CD14-positive monocyte (primary cell): Measurements from ENCODE around the gene RNASE13. TPM values are rescaled to one million over a fixed set of nuclear protein-coding genes. Genes with fewer than 3 reads are reported as not detected.

Source experiments
- DNase-seq, 3 donors: peaks; one replicate each; pipeline ENCODE4 v3.0.0-alpha.2; 2011 to 2022
- H2AFZ ChIP-seq: 2 replicates; pipeline ENCODE4 v1.6.0; 2012; ENCODE audit warnings: mild to moderate bottlenecking, low read depth, low read length, inconsistent platforms; ENCODE audit not compliant: insufficient read depth, poor library complexity, severe bottlenecking
- H3K27ac ChIP-seq, 2 donors: 1 replicate in 1 of 2; 2 replicates in 1 of 2; pipeline ENCODE4 v1.5.1; 2012 to 2013; ENCODE audit warnings: low read length in 2 of 2, control low read depth in 1 of 2, inconsistent platforms in 1 of 2, low read depth in 1 of 2, mild to moderate bottlenecking in 1 of 2
- H3K27me3 ChIP-seq, 2 donors: one replicate each; pipeline versions ENCODE4 v1.6.0 to v1.6.1; 2011 to 2013; ENCODE audit warnings: low read length in 2 of 2; ENCODE audit not compliant: control insufficient read depth in 2 of 2, insufficient read depth in 2 of 2
- H3K36me3 ChIP-seq, 2 donors: replicated peaks in 1 of 2; 1 replicate in 1 of 2; 2 replicates in 1 of 2; pipeline versions ENCODE4 v1.5.1 to v1.6.1; 2012 to 2013; ENCODE audit warnings: low read length in 2 of 2, control low read depth in 1 of 2, inconsistent platforms in 1 of 2, mild to moderate bottlenecking in 1 of 2; ENCODE audit not compliant: insufficient read depth in 2 of 2, control insufficient read depth in 1 of 2
- H3K4me1 ChIP-seq, 2 donors: 1 replicate in 1 of 2; 2 replicates in 1 of 2; pipeline versions ENCODE4 v1.5.1 to v1.6.1; 2012 to 2013; ENCODE audit warnings: low read length in 2 of 2, control low read depth in 1 of 2, inconsistent platforms in 1 of 2, mild to moderate bottlenecking in 1 of 2, moderate library complexity in 1 of 2; ENCODE audit not compliant: insufficient read depth in 2 of 2, control insufficient read depth in 1 of 2
- H3K4me2 ChIP-seq: replicated peaks from 2 replicates; pipeline ENCODE3; 2012; ENCODE audit warnings: low read length, moderate library complexity, mild to moderate bottlenecking; ENCODE audit not compliant: poor library complexity, severe bottlenecking; ENCODE audit errors: extremely low read depth
- H3K4me3 ChIP-seq, 3 experiments: fragments of 200-600 bp in 1 of 3; sonication (generic) in 1 of 3; replicated peaks in 1 of 3; 1 replicate in 2 of 3; 2 replicates in 1 of 3; pipeline ENCODE4 v1.5.1; 2011 to 2013; ENCODE audit warnings: low read length in 3 of 3, mild to moderate bottlenecking in 3 of 3, control low read depth in 2 of 3, low read depth in 2 of 3, inconsistent platforms in 1 of 3, moderate library complexity in 1 of 3
- H3K79me2 ChIP-seq: 2 replicates; pipeline ENCODE4 v1.6.0; 2012; ENCODE audit warnings: mild to moderate bottlenecking, control low read depth, inconsistent platforms, low read length, moderate library complexity; ENCODE audit not compliant: insufficient read depth
- H3K9ac ChIP-seq: 2 replicates; pipeline ENCODE4 v1.6.0; 2017; ENCODE audit warnings: low read length, mild to moderate bottlenecking; ENCODE audit not compliant: insufficient read depth, poor library complexity, severe bottlenecking
- H3K9me3 ChIP-seq, 2 donors: replicated peaks in 1 of 2; 1 replicate in 1 of 2; 2 replicates in 1 of 2; pipeline versions ENCODE4 v1.5.1 to v1.6.1; 2012 to 2013; ENCODE audit warnings: low read length in 2 of 2, control low read depth in 1 of 2; ENCODE audit not compliant: control insufficient read depth in 1 of 2, insufficient read depth in 1 of 2
- H4K20me1 ChIP-seq: 2 replicates; pipeline ENCODE4 v1.6.0; 2012; ENCODE audit warnings: mild to moderate bottlenecking, low read length, control low read depth, moderate library complexity; ENCODE audit not compliant: insufficient read depth
- H3K27ac Mint-ChIP-seq, 7 donors: one replicate each; pipeline ENCODE4 v1.8.0; 2020; ENCODE audit warnings: mild to moderate bottlenecking in 7 of 7, mixed read lengths in 7 of 7, moderate library complexity in 6 of 7, inconsistent platforms in 2 of 7
- H3K27me3 Mint-ChIP-seq, 3 donors: one replicate each; pipeline ENCODE4 v1.8.0; 2021 to 2022; ENCODE audit warnings: low read depth in 3 of 3, mild to moderate bottlenecking in 3 of 3, mixed read lengths in 3 of 3, moderate library complexity in 3 of 3, inconsistent platforms in 1 of 3
- H3K36me3 Mint-ChIP-seq, 2 donors: one replicate each; pipeline ENCODE4 v1.8.0; 2020; ENCODE audit warnings: mixed read lengths in 2 of 2, inconsistent platforms in 1 of 2, mild to moderate bottlenecking in 1 of 2
- H3K4me1 Mint-ChIP-seq: one replicate; pipeline ENCODE4 v1.8.0; 2020; ENCODE audit warnings: mild to moderate bottlenecking, mixed read lengths
- H3K4me3 Mint-ChIP-seq, 2 donors: one replicate each; pipeline ENCODE4 v1.8.0; 2020; ENCODE audit warnings: mild to moderate bottlenecking in 2 of 2, mixed read lengths in 2 of 2, moderate library complexity in 1 of 2
- H3K9me3 Mint-ChIP-seq, 7 donors: one replicate each; pipeline ENCODE4 v1.8.0; 2020 to 2022; ENCODE audit warnings: mixed read lengths in 7 of 7, mild to moderate bottlenecking in 6 of 7, moderate library complexity in 6 of 7, inconsistent platforms in 2 of 7
- CTCF ChIP-seq: fragments of 200-600 bp; IDR thresholded peaks from one replicate; pipeline ENCODE4 v1.8.0; 2022; ENCODE audit warnings: antibody characterized with exemption, mild to moderate bottlenecking
- WGBS: methylation state at CpG from one replicate; pipeline ENCODE4 v1.1.5; 2013; ENCODE audit warnings: missing lambda C conversion rate; ENCODE audit not compliant: insufficient coverage; 5-methylcytosine and 5-hydroxymethylcytosine counted together
- intact Hi-C, 2 donors: fragments of 100-400 bp; cut with micrococcal nuclease; formaldehyde crosslinking; loops; one replicate each; pipeline versions ENCODE4 v1.15.0 to v1.15.1; 2023
- polyA plus RNA-seq, 3 donors: library from polyadenylated mRNA; depleted of rRNA in 1 of 3; unstranded in 2 of 3; stranded (reverse) in 1 of 3; fragments of 300-500 nt in 2 of 3; fragments of >200 nt in 1 of 3; fragmentation: Illumina TruSeq in 2 of 3; gene quantifications; 1 replicate in 2 of 3; 2 replicates in 1 of 3; pipeline ENCODE4 v1.2.3, GENCODE V29; 2012 to 2021

The RNASE13 gene
- polyA plus RNA-seq, 3 donors, result 0.39 TPM; not detected in 2

DNA sequence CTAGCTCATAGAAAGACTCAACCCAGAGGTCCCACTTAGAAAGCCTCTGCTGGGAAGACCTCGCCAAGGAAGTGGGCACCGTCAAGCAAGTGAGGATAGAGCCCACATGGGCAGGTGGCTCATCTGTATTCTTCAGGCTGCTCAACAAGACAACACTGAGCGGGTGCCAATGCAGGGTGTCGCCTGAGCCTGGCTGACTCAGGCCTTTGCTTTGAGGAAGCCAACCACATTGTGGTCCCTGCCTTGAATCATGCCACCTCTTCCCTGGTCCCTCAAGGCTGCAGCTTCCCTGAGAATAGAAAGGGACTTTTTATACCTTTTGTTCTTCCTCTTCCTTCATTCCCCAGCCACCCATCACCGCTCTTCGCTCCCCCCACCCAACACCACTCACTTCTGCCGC is 2.1 kb upstream of the RNASE13 start:
- TF ChIP-seq CTCF, result no peak
- intact Hi-C loops, result no loop called here
- DNase-seq, result peak in 1 of 3 donors; percentile 54

DNA sequence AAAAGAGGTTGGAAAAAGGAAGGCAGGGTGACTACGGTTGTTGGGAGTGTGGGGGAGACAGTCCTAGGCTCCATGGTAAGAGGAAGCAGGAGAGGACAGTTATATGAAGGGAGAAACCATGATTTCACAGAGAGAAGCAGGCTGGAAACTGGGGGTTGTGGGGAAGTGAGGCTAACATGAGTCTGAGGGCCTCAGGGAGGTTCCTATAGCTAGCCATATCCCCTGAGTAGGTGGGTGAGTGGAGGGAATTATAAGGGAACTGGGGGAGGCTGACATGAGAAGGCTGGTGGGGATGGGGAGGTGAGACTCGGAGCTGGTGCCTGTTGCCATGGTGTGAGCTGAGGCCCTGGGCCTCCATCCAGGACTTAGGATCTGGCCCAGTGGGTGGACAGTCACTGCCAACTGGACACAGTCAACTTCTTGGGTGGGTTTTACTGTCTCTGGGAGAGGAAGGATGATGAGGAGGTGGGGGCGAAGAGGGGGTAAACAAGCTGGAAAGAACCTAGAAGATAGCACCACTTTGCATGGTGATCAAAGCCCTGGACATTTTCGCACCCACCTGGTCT is 1.4 kb downstream of the RNASE13 start:
- Histone ChIP-seq H3K9ac (no peak overlapping the region), H3K4me3 (no peak overlapping the region), H3K4me2 (no peak overlapping the region), H4K20me1 (no peaks in the 10 kb centered on the region), H3K27me3 (no peaks in the 10 kb centered on the region), H2AFZ (no peak overlapping the region), H3K9me3 (no peaks in the 10 kb centered on the region), H3K36me3 (no peaks in the 10 kb centered on the region), H3K27ac (no peak overlapping the region), H3K4me1 (peaks cover 0 to 15% of the 10 kb centered on the region in 2 donors), H3K79me2 (no peaks in the 10 kb centered on the region)
- WGBS, result 98% methylated on average over 4 of the region's 4 CpGs
- Mint-ChIP-seq H3K9me3 (peaks cover 0 to 2% (median 0%) of the 10 kb centered on the region in 7 donors), H3K36me3 (no peaks in the 10 kb centered on the region), H3K4me3 (no peak overlapping the region), H3K27ac (peak overlapping the region in 2 of 7 donors; percentile 21 to 46), H3K27me3 (peaks cover 4 to 9% (median 7%) of the 10 kb centered on the region in 3 donors), H3K4me1 (peaks cover 21% of the 10 kb centered on the region)
- intact Hi-C loops, result no loop called here
- DNase-seq, result peak in 1 of 3 donors; percentile 39
- no peak for TF ChIP-seq CTCF

More for the DNA sequence above, 2.1 kb upstream of the RNASE13 start:
- no peak overlapping the region for H3K9ac ChIP-seq
- H3K4me2 ChIP-seq, result no peak overlapping the region
- peaks cover 23% of the 10 kb centered on the region for H3K4me1 Mint-ChIP-seq
- peaks cover 0 to 7% (median 5%) of the 10 kb centered on the region in 3 donors for H3K27me3 Mint-ChIP-seq
- H2AFZ ChIP-seq, result no peak overlapping the region
- H4K20me1 ChIP-seq, result no peaks in the 10 kb centered on the region
- no peaks in the 10 kb centered on the region for H3K79me2 ChIP-seq
- H3K9me3 Mint-ChIP-seq, result peaks cover 0 to 2% (median 0%) of the 10 kb centered on the region in 7 donors
- H3K4me3 ChIP-seq, result no peak overlapping the region
- H3K9me3 ChIP-seq, result no peaks in the 10 kb centered on the region
- H3K36me3 Mint-ChIP-seq, result no peaks in the 10 kb centered on the region
- WGBS, result 81% methylated on average over 4 of the region's 7 CpGs
- no peak overlapping the region for H3K27ac Mint-ChIP-seq
- H3K27ac ChIP-seq, result no peak overlapping the region
- H3K4me1 ChIP-seq, result peaks cover 0 to 15% of the 10 kb centered on the region in 2 donors
- H3K36me3 ChIP-seq, result no peaks in the 10 kb centered on the region
- H3K4me3 Mint-ChIP-seq, result no peak overlapping the region
- H3K27me3 ChIP-seq, result no peaks in the 10 kb centered on the region
